NCI-H1092 treated with DMSO at 0.1 percent for 48 hours (cell line): ENCODE results near the gene AVL9.
"Not testable (repeated sequence)": the region's sequence is repeated elsewhere in the genome, so short reads cannot be mapped to it uniquely, and the experiment has no call there.

Experiments used
- DNase-seq: peaks from one replicate; lab custom pipeline; 2025; lab: John Stamatoyannopoulos, UW

The AVL9 gene

DNA sequence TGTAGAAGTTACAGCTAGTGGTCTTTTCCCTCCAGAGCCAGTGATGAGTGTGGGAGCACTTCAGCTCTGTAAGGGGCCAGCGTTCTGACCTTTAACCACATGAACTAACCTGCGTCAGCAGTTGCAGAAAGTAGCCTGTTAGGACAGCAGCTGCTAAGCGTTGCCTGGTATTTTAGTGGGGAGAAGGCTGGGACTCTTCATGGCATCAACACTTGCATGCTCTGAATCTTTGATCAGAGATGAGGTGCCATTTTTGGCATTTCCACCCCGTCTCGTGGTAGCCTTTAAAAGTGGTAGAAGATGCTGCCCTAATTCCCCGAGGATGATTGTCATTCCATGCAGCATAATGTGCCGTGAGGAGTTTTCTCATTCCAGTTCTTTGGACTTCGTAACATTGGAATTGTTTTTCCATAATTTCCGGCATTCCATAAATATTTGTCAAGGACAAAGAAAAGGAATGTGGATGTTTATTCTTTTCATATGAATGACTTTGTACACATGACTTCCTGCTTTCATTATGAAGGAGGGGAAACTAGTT, 92.2 kb downstream of the AVL9 start:
- no peak for DNase-seq

DNA sequence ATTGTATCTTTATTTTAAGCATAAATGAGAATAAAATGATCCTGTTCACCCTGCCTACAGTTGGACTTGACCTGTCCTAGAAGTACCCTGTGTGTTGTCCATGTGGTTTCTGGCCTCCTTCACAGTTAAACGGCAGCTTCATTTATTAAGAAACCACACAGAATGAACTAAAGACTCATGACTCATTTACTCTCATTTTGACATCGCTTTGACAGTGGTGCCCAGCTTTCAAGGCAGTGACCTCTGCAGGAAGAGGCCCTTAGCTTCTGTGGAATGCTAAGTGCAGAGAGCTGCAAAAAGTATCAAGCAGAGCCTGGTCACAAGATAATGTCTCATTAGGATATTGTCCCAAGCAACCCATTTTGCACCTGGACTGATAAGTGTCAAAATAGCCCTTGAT, 93.4 kb downstream of the AVL9 start:
- no peak for DNase-seq

DNA sequence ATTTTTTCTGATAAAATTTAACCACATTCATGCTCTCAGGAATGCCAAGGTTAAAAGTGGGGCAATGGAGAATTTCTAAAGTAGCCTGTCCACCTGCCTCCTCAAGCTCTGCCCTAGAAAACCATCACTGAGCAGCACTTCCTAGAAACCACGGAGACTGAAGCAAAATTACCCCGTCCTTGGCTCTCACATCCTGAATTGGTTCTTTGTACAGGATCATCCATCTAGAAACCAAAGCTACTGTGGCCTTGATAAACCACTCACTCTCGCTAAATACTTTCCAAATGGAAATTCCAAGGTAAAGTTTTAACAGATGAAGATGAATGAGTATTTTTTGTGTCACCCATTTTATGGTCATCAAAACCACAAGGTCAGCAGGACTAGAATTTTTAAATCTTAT, 96.6 kb downstream of the AVL9 start:
- DNase-seq, result no peak

DNA sequence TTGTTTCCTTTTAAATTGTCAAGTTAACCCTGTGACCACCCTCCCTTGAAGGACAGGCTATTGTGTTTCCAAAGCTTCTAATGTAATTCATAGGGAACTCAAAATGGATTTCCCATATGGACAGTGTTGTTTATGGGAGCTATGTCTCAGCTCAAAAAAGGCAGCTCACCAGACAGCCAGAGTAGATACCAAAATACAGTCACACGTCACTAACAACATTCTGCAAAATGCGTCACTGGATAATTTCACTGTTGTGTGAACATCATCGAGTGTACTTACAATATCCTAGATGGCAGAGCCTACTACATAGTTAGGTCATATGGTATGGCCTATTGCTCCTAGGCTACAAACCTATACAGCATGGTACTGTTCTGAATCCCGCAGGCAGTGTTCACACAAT, 97.4 kb downstream of the AVL9 start:
- DNase-seq, result no peak

DNA sequence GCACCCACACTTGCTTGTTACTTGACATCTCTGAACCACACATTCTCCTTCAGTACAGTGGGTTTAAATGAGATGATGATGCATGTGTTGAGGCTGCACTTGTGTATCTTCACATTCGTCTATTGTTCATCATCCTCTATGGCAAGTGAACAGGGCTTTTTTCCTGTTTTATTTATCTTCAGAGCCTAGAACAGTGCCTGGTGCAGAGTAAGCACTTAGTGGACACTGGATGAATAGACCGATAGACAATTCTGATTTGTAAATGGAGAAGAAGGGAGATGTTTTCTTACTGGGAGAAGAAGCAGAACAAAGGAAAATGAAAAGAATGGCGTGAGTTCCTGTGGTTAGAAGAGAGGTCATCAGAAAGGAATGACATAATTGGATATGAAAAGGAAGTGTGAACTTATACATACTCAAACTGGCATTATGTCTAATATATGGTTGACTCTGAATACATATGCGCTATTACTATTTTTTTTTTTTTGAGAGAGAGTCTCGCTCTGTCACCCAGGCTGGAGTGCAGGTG, 99.7 kb downstream of the AVL9 start:
- DNase-seq, result no peak

DNA sequence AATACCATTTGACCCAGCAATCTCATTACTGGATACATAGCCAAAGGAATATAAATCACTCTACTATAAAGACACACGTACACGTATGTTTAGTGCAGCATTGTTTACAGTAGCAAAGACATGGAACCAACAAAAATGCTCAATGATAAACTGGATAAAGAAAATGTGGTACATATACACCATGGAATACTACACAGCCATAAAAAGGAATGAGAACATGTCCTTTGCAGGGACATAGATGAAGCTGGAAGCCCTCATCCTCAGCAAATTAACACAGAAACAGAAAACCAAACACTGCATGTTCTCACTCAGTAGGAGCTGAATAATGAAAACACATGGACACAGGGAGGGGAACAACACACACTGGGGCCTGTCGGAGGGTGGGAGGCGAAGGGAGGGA, 105.9 kb downstream of the AVL9 start:
- DNase-seq, result not testable (repeated sequence)

DNA sequence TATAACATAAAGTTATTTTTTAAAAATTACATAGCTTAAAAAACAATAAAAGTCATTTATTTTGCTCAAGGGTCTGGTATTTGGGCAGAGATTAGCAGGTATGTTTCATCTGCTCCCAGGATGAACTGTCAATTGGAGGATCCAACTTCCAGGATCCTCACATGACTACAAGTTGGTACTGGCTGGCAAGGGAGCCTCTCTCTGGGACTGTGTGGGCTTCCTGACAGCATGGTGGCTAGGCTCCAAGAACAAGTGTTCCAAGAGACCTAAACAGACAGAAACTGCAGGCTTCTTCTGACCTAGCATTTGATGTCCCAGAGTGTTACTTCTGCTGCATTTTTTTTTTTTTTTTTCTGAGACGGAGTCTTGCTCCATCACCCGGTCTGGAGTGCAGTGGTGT, 107.2 kb downstream of the AVL9 start:
- DNase-seq, result no peak

DNA sequence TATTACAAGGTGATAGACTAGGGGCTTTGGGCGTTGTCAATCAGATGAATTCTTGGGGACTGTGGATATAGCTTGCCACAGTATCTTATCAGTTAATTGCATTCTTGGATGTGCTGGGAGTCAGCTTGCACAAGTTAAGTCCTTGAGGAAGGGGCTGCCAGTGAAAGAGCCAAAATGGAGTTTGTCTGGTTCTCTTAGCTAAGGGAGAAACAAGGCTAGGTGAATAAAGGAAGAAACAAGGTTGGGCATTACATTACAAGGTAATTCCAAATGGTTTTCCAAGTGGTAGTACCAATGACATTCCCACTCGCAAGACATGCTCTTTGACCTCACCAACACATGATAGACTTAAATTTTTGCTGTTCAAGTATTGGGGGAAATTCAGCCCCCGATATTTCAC, 108.2 kb downstream of the AVL9 start:
- DNase-seq, result not testable (repeated sequence)

DNA sequence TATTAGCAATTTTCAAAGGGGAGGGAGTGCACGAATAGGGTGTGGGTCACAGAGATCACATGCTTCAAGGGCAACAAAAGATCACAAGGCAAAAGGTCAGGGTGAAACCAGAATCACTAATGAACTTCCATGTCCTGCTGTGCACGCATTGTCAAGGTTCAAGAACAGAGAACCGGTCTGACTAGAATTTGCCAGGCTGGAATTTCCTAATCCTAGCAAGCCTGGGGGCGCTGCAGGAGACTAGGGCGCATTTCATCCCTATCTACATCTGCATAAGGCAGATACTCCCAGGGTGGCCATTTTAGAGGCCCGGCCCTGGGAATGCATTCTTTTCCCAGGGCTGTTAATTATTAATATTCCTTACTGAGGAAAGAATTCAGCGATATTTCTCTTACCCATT, 108.8 kb downstream of the AVL9 start:
- DNase-seq, result not testable (repeated sequence)

DNA sequence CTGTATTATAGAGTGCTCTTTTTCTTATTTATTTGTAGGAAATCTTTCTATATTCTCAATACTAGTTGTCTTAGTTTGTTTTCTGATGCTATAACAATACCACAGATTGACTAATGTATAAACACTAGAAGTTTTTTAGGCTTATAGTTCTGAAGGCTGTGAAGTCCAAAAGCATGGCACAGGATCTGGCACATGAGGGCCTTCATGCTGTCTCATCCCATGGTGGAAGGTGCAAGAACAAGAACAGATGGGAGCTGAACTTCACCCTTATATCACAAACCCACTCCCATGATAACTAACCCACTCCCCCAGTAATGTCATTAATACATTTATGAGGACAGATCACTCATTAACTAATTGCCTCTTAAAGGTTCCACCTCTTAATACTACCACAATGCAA, 109.7 kb downstream of the AVL9 start:
- DNase-seq, result no peak

DNA sequence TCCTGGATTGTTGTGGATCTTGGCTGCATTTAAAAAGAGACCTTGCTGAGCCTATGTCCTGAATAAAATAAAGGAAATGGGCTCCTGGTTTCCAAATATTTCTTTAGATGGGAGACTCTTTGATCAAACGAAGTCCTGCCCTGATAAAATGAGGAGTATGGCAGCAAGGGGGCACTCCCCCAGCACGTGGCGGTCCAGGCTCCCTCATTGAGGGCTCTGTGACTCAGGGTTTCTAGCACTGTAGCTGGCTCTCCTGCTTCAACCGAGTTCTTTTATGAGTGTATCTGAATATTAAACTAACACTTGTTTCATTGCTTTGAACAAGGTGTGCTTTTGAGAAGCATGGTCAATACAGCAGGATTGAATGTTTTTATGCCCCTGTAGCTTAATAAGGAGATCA, 114.2 kb downstream of the AVL9 start:
- no peak for DNase-seq

DNA sequence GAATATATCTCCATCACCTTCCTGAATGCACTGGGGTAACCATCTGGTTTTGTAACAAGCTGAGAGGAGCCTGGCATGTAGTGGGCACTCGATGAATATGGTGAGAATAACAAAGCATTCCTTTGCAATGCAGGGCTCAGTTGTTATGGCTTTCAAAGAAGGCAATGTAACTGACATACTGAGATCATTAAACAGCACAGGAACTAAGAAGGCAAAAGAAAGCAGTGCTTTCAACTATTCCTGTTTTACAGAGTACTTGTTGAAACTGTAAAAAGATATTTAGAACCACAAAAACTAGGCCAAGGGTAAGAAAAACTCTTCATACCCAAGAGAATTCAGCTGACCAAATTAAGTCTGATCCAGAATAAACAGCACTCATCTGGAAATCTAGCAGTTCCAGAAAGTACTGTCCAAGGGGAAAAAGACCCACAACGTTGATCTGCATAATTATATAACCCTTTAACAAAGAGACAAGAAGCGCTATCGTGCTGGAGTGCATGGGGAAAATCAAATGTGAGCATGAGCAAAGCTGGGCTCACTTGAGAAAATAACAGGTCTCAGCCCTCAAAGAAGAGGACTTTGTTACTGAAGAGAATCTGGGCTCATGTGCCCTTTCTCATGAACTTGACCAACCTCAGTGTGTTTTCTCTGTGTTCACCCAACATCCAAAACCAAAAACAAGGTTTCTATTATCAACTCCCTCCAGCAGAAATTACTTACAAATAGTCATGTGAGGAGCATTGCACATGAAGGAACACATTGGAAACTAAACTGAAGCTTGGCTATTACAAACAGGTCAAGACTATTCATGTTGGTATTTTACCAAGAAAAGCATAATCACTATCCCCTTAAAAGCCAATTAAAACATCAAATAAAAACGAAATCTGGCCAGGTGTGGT, 116.2 kb downstream of the AVL9 start:
- DNase-seq, result no peak

DNA sequence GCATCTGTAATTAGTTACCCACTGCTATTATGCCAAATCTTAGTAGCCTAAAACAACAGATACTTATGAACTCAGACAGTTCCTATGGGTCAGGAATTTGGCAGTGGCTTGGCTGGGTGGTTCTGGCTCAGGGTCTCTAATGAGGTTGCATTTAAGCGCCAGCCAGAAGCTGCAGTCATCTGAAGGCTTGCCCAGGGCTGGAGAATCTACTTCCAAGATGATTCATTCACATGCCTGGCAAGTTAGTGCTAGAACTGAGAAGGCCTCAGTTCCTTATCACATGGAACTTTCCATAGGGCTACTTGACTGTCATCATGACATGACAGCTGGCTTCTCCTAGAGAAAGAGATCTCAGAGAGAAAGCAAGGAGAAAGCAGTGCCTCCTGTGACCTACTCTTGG, 121.3 kb downstream of the AVL9 start:
- no peak for DNase-seq

DNA sequence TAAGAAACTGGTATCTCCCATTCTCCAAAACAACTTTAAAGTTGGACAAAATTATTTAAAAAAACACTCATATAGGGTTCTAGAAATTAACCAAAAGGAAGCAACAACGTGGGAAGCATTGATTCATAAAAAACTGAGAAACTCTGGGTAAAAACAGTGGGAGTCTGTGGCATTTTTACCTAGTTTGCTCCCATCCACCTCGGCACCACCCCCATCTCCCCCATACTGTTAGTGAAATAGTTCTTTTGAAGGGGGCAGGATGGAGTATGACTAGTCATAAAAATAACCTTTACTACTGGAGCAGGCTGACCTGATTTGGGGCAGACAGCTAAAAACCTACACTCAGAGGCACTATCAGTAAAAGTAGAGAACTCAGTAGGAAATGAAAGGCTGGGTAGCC, 123.2 kb downstream of the AVL9 start:
- DNase-seq, result no peak

DNA sequence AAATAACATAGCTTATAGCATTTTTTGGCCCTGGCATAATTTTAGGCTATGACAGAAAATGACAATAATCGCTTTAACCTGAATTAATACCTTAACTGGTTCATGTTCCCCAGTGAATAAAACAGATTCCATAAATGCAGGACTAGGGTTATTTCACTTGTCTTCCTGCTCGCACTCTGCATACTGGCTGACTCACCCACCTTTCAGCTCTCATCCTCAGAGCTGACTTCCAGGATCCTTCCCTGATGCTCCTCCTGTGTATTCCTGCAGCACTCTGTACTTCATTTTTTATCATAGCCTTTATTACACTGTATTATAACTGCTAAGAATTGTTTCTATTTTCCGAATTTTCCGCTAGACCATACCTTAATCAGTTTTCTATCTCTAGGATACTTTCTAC, 123.7 kb downstream of the AVL9 start:
- no peak for DNase-seq

DNA sequence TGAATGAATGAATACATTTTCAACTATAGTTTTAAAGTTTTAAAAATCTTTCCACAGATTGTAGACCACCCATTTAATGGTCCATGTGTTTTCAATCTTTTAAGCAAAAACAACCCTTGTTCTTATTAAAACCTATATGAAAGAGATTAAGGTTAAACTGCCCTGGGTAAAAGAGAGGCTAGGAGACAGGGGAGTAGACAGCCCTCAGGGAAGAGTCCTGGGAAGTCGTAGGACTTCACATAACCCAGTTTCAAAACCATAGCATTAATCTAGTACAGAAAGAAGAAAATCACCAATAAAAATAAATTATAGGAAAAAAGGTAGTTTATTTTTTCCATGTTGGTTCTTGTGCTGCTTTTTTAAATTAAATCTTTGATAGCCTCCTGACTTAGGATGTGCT, 124.1 kb downstream of the AVL9 start:
- DNase-seq, result not testable (repeated sequence)

DNA sequence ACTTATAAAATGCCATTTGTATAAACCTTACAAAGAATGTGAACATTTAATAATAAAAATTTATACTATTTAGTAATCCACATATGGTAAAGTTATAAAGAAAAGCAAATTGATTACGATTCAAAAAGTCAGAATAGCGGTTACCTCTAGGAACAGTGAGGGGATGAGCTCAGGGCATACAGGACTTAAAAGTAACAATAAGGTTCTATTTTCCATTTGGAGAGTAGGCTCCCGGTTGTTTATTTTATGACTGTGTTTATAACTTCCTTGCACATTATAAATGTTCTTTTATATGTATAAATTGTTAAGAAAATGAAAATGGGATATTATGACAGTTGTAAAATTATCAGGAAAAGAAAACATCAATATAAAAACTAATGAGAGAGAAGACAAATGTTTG, 135.7 kb downstream of the AVL9 start:
- no peak for DNase-seq

DNA sequence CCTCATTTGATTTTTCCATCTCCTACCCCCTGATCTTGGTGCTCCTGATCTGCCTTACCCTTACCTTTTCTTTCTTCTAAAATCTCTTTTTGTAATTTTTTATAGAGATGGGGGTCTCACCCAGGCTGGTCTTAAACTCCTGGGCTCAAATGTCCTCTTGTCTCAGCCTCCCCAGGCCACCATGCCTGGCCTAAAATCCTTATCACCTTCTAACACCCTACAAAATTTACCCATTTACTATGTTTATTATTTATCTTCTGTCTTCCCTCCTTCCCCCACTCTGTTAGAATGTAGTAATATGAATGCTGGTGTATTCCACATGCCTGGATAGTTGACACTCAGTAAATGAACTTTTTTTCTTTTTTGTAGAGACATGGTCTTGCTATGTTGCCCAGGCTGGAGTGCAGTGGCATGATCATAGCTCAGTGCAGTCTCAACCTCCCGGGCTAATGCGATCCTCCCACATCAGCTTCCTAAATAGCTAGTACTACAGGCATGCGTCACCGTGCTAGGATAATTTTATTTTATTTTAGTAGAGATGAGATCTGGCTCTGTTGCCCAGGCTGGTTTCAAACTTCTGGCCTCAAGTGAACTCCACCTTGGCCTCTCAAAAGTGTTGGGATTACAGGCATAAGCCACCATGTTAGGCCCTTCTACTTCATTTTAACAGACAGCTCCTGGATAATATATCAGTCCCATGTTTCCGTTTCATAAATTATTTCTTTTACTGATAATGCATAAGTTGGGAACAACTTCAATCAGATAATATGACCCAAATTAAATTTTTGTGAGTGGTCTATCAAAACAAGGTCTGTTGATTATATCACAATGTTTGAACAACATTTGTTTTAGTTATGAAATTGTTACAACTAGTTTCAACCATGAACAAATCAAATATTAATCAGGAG, 136.6 kb downstream of the AVL9 start:
- not testable (repeated sequence) for DNase-seq

DNA sequence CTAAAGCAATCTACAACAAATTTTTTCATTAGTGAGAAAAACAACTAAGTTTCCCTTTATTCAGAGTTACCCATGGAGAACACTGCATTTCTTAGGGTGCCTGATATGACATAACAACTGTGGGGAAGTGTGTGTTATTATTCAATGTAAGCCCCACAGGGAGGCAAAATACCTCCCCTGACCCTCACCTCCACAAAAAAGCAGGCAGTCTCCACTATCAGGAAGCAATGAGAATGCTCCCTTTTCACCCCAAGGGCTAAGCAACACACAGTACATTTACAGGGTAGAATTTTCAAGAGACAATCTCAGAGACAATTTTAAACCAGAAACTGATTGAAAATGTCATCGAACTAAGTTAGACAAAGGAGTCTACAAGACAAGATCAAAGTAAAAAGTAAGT, 138.2 kb downstream of the AVL9 start:
- DNase-seq, result not testable (repeated sequence)

DNA sequence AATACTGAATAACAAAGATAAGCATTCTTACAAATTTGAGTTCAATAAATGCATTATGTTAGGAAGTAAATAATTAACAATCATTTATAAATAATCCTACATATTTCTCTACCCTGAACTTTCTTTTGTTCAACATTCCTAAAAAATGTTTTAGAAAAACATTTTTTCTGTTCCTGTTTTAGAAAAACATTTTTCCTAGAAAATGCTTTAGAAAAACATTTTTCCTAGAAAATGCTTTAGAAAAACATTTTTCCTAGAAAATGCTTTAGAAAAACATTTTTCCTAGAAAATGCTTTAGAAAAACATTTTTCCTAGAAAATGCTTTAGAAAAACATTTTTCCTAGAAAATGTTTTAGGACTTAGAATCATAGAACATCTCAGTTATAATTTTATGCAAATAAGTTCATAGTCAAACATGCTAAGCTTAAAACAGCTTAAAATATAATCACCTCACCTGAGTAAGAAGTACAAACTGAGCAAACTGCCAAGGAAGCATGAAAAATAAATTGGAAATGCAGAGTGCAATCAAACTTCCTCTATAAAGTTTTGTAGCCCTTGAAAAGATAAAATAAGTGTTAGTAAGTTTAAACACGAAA, 139.6 kb downstream of the AVL9 start:
- not testable (repeated sequence) for DNase-seq

DNA sequence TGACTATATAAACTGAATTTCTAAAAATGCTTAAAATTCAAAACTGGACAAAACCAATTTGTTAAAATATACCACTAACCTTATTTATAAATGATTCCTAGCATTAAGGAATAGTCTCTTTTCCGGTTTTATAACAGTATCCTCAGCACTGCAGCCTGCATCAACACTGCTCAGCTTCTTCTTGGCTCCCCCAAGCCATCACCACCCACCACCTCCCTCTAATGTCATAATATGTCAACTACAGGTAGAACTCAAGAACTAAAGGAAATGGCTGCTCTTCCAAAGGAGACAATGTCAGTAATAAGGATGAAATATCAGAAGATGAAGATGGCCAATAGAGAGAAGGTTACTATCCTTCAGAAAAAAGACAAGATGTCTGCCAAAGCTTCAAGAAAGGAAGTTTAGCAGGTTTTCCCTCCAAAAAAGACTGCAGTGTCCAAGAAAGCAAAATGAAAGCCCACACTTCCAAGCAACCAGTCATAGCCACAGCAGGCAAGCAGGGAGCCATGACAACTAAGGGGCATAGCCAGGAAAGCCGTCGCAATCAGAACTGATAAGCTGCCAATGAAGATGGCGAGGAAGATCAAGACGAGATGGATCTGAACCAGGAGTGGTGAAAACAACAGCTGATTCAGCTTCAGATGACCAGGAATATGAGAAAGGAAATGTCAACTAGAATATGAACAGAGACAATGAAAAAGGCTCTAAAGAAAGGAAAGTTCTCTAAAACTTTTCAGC, 141.6 kb downstream of the AVL9 start:
- not testable (repeated sequence) for DNase-seq
